CMK (cell line): ENCODE measurements around the gene PPP2R5D.
"Not testable (repeated sequence)": the region's sequence is repeated elsewhere in the genome, so short reads cannot be mapped to it uniquely, and the experiment has no call there.

Experiments used
- DNase-seq: peaks from one replicate; pipeline ENCODE4 v3.0.0-alpha.2; 2010; ENCODE audit warnings: low read depth

The PPP2R5D gene

GRCh38 chr6:42984001-42984923, at the start of gene PPP2R5D:
Gene PPP2R5D (plus strand): TSS chr6:42984570. CDS start chr6:42984678, 108 bp downstream.
- peak; percentile 88 for DNase-seq

DNA sequence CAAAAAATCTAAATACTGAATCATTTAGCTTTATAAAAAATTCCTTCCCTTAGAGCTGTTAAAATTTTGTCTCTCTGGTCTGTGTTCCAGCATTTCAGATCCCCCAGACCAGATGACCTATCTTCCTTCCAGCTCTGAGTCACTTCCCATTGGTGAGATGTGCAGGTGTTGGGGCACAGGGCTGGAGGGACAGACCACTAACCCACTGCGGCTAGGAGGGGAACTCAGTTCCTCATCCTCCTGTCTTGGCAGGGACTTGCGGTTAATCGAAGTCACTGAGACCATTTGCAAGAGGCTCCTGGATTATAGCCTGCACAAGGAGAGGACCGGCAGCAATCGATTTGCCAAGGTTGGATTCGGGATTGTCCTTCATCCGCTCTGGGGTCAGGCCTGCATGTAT, 49.0 kb upstream of the PPP2R5D start:
- DNase-seq, result no peak

DNA sequence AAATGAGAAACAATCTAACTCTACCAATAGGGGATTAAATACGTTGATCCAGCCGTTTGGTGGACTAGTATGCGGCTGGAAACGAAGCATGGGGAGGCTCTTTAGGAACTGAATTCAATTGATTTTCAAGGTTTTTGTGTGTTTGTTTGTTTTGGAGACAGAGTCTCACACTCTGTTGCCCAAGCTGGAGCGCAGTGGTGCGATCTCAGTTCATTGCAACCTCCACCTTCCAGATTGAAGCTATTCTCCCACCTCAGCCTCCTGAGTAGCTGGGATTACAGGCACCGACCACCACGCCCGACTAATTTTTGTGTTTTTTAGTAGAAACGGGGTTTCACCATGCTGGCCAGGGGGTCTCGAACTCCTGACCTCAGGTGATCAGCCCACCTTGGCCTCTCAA, 48.0 kb upstream of the PPP2R5D start:
- DNase-seq, result no peak

DNA sequence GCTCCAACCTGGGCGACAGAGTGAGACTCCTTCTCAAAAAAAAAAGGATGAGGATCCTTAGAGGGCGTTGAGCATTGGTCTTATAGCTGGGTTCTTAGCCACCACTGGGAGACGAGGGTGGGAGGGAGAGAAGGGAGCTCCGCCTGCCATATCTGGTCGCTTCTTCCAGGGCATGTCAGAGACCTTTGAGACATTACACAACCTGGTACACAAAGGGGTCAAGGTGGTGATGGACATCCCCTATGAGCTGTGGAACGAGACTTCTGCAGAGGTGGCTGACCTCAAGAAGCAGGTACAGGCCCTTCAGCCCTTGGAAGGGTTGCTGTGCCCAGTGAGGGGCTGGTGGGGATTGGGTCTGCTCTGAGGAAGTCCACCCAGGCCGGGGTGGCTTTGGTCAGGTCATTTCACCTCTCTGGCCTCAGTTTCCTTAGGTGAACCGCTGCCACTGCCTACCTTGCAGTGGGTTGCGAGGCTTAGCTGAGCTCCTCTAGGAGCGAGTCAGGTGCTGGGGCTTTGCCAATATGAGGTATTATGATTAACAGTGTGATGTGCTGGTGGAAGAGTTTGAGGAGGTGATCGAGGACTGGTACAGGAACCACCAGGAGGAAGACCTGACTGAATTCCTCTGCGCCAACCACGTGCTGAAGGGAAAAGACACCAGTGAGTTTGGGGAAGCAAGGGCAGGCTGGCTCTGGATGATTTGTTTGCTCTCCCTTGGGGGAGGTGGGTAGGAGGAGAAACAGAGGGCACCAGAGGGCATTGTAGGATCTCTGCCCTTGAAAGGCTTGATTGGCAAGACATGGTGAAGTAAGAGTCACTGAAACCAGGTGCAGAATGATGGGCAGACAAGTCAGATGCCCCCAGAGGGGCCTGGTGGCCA, 46.6 kb upstream of the PPP2R5D start:
- DNase-seq, result no peak

- DNase-seq, result no peak
Observed at GRCh38 chr6:42938428-42938796, 46.0 kb upstream of the PPP2R5D start.

DNA sequence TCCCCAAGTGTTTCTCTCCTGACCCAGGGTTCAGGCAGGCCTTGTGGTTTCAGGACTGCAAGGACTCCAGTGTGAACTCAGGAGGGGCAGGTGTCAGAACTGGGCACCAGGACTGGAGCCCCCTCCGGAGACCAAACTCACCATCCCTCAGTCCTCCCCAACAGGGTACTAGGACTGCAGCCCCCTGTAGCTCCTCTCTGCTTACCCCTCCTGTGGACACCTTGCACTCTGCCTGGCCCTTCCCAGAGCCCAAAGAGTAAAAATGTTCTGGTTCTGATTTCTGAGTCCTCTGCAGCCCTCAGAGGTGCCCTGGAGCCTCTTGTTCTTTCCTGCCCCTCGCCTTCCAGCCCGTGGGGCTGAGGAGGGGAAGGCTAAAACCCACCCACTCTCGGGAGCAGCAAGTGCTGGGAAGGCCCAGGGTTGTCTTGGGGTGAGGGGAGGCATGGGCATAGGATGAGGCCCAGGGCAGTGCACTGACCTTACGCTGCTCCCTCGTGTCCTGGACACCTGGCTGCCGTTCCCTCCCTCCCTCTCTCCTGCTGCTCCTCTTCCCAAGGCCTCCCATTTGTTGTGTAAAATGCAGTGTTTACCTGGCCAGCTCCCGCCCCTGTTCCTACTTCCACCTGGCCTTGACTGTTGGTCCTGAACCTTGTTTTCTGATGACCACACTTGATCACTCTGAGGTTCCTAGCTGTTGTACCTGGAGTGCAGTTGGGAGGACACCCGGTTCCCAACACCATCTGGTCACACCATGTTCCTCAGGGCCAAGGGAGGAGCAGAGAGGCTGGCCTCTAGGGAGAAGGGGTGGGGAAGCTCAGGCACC, 45.2 kb upstream of the PPP2R5D start:
- no peak for DNase-seq

DNA sequence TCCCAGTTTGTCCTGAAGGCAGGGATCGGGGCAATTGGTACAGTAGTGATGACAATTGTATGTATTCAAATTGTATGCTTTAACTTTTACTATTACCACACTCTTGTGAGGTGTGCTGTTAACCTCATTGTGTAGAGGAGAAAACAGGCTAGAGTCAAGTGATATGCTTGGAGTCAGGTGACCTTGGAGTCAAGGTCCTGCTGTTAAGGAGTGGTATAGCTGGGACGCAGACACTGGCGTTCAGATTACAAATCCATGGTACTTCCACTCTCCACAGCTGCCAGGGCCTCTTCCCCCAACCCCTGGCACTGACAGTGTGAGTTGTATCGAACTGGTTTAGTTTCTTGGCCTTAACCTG, 44.6 kb upstream of the PPP2R5D start:
- no peak for DNase-seq

DNA sequence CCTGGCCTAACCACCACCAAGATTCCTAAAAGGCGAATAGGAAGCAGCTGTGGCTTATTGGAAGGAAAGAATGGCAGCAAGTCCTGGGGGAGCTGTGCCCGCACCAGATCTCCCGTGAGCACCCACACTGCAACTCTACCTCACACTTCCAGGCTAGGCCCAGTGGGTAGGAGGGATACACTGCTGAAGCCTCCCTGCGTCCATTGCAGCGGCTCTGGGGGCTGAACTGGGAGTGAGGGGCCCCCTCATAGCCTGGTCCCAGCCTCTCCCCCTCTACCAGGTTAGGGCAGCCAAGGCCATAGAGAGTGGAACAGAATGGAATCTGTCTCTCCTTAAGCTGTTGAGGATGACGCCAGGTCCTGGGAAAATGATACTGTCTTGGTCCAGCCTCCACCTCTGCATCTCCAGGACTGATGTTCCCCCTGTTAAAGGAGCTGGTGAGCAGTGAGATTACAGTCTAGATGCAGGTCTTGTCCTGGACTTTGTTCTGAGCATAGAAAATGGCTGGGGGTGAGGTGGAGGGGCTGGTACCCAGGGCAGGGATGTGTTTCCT, 43.8 kb upstream of the PPP2R5D start:
- DNase-seq, result no peak

DNA sequence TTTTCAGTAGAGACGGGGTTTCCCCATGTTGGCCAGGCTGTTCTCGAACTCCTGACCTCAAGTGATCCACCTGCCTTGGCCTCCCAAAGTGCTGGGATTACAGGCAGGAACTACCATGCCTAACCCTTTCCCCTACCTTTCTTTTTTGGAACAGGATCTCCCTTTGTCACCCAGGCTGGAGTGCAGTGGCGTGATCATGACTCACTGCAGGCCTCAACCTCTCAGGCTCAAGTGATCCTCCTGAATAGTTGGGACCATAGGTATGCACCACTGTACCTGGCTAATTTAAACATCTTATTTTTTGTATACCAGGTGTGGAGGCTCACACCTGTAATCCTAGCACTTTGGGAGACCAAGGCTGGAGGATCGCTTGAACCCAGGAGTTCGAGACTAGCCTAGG, 43.0 kb upstream of the PPP2R5D start:
- DNase-seq, result not testable (repeated sequence)

- DNase-seq, result no peak
Observed at GRCh38 chr6:42942444-42942843, 41.9 kb upstream of the PPP2R5D start.

GRCh38 chr6:42947950-42948349, 36.4 kb upstream of the PPP2R5D start:
- DNase-seq, result no peak

DNA sequence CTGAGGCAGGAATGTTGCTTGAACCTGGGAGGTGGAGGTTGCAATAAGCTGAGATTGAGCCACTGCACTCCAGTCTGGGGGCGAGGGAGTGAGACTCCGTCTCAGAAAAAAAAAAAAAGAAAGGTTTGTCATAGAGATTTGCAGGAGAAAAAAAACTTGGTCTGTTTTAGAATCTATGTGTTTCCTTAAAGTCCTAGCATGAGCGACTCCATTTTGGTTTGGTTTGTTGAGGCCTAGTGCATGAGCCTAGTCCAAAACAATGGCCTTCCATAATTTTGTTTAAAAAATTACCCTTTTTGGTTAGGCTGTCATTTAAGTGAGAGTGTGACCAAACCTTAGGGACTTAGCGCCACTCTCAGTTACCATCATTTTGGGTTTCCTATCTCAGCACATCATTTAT, 32.0 kb upstream of the PPP2R5D start:
- no peak for DNase-seq

- DNase-seq, result not testable (repeated sequence)
Observed at GRCh38 chr6:42954405-42954804, 30.0 kb upstream of the PPP2R5D start.

GRCh38 chr6:42958125-42958524, 26.2 kb upstream of the PPP2R5D start:
- no peak for DNase-seq

GRCh38 chr6:42959917-42960242, 24.5 kb upstream of the PPP2R5D start:
- DNase-seq, result no peak

GRCh38 chr6:42960243-42961019, 23.9 kb upstream of the PPP2R5D start, which contains the start of gene GNMT:
Gene GNMT (plus strand): TSS chr6:42960754. CDS start chr6:42960768, 14 bp downstream.
- no peak for DNase-seq

GRCh38 chr6:42961020-42961470, 23.3 kb upstream of the PPP2R5D start:
- no peak for DNase-seq

GRCh38 chr6:42962096-42962495, 22.3 kb upstream of the PPP2R5D start:
- no peak for DNase-seq

DNA sequence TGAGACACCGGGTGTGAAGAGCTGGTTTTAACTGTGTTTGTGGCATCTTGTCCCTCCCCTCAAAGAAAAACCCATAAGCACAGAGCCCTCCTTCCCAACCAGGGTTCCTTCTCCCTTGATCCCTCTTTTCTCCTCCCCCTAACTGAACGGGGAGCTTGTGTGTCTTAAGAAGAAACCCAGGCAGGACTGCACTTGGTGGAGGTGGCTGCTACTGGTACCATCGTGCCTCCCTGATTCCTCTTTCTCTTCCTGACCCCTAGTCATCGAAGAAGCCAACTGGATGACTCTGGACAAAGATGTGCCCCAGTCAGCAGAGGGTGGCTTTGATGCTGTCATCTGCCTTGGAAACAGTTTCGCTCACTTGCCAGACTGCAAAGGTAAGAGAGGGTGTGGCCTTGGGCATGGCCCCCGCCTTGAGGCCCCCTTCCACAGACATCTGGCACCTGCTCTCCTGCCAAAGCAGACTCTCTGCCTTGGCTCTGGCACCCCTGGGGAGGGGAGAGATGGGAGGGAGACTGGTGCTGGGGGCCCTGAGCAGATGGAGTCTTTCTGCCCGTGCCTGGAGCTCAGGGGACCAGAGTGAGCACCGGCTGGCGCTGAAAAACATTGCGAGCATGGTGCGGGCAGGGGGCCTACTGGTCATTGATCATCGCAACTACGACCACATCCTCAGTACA, 21.7 kb upstream of the PPP2R5D start:
- DNase-seq, result no peak

DNA sequence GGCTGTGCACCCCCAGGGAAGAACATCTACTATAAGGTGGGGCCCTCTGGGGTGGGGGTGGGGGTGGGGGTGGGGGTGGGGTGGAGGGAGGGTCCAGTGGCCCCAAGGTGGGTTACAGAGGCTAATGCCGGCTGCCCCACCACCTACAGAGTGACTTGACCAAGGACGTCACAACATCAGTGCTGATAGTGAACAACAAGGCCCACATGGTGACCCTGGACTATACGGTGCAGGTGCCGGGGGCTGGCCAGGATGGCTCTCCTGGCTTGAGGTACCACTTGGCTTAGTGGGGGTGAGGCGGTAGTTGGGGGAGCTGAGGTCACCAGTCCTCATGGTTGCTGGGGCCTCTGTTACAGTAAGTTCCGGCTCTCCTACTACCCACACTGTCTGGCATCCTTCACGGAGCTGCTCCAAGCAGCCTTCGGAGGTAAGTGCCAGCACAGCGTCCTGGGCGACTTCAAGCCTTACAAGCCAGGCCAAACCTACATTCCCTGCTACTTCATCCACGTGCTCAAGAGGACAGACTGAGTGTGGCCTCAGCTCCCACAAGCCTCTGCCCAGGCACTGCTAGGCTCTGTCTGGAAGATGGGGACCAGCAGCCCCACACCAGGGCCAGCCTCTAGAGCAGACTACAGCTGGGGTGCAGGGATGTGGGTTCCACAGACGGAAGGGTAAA, 21.1 kb upstream of the PPP2R5D start:
- no peak for DNase-seq
